ENCODE data around the gene ARHGAP23.

- peak; percentile 68 for TF ChIP-seq CTCF (IDR thresholded peaks at IDR 0.05; ENCODE audit: poor library complexity)
- no peak for TF ChIP-seq EZH2 (IDR thresholded peaks at IDR 0.05; ENCODE audit: borderline replicate concordance)
Observed at GRCh38 chr17:38508954-38509771, 80.9 kb downstream of the ARHGAP23 start.

Measured in hepatocyte (in vitro differentiated cells).